Anterior cingulate cortex (tissue), 58 donors: ENCODE results near the gene CRY2.
A peak's percentile ranks its signal among the peaks of the same experiment; 100 is the strongest.
"Not testable (repeated sequence)": the region's sequence is repeated elsewhere in the genome, so short reads cannot be mapped to it uniquely, and the experiment has no call there.

Experiments
- DNase-seq, 58 donors: peaks; one replicate each; lab custom pipeline; 2025; lab: John Stamatoyannopoulos, UW

The CRY2 gene

DNA sequence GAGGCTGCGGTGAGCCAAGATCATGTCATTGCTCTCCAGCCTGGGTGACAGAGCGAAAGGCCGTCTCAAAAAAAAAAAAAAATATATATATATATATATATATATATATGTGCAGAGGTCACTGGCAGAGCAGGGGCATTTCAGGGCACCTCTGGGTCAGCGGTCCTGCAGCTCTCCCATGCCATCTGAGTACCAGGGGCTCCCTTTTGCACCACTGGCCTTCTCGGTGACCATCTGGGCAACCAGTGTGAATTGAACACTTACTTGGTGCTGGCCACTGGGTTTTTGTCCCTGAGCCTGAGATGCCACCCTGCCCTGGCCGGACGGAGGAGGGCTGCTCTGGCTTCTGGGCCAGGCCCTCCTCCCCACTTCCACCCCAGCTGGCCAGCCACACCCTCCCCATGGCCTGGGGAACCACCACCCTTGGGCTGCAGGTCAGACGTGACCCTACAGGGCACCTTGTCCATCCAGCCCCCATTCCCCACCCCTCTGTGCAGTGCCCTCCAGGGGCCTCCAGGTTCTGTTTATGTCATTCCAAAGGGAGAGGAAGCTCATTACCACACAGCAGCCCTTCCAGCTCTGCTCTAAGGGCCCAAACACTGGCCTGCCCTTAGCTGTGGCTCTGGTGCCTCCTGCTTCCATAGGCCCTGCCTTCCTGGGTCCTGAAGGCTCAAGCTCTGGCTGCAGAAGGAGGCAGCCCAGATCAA lies 48.4 kb downstream of the CRY2 start:
- DNase-seq, result no peak

DNA sequence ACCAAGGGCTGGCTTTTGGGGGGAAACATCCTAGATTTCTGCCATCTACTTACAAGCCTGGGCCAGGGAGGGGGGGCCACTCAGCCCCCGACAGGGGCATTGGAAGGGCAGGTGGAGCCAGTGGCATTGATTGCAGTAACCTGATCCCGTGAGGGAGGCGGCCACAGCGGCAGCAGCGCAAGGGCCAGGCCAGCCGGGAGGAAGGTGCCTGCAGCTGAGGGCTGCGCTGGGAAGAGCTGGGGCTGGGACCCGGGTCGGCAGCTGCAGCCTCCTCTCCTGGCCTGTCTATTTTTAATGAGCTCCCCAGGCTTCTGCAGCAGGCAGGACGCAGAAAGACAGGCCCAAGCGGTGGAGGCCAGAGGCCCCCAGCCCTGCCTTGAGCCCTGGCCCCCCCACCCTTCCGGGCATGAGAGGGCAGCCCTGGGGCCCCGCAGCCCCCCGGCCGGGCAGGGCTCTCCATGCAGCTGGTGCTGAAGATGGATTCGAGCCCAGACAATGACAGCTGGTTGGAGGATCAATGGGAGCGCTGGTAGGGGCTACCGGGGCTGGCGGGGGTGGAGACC lies 49.2 kb downstream of the CRY2 start:
- DNase-seq, result peak in 16 of 58 donors; percentile 16 to 53 (median 38)

DNA sequence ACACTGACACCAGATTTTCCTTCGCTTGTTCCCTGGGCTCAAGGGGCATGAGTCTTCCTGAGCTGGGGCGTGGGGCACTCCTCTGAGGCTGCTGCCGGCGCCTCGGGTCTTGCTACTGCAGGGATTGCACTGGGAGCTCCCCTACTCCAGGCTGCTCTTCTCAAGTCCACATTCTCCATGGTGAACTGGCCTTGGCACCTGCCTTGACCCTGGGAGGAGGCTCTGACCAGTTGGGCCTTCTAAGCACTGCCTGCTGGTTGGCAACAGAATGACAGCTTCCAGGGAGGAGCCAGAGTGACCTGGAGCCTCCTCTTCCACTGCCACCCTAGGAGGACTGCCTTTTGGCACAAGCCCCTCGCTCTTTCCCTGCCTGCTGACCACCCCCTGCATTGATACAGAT lies 50.3 kb downstream of the CRY2 start:
- no peak for DNase-seq

DNA sequence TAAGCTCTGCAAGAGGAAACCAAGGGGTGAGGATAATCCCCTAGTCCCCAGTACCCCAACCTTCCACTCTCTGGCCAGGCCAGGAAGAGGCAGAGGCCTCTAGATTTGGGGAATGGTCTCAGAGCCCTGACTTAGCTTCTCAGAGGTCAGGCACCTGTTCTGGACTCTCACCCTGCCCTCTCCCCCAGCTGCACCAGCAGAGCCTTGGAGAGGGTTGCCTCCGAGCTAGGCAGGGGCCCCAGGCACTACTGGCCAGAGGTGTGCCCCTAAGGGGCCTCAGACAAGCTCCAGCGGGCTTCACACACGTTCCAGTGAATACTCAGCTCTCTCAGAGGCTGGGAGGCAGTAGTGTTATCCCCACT lies 51.8 kb downstream of the CRY2 start:
- DNase-seq, result no peak

DNA sequence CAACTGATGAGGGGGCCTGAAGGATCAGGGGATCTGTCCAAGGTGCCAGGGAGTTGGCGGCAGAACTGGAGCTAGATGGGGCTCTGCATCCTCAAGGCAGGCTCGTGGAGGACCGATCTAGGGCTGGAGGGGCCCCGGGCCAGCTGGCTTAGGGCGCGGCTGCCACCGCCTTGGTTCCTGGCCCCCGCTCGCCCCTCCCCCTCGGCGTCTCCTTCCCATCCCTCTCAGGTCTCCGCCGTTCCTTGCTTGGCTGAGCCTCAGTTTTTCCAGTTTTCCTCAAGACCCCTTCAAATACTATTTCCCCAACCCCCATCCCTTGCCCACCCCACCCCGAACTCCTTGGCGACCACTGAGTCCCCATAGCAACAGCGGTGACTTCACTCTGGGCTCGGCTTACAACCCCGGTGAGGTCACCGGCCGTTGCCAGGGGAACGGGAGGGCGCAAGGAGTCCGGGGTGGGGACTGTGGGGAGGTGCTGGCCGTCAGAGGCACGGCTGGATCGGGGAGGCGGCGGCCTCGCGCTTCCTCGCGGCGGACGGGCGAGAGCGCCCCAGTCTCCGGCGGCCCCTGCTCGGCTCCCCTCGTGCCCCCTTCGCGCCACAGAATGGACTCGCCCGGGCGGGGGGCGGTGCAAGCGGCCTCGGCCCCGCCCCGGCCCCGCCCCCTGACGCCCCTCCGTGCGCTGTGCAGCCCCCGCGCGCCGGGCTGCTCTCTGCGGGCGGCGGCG lies 52.3 kb downstream of the CRY2 start:
- DNase-seq, result peak; percentile 43 to 95 (median 87)

DNA sequence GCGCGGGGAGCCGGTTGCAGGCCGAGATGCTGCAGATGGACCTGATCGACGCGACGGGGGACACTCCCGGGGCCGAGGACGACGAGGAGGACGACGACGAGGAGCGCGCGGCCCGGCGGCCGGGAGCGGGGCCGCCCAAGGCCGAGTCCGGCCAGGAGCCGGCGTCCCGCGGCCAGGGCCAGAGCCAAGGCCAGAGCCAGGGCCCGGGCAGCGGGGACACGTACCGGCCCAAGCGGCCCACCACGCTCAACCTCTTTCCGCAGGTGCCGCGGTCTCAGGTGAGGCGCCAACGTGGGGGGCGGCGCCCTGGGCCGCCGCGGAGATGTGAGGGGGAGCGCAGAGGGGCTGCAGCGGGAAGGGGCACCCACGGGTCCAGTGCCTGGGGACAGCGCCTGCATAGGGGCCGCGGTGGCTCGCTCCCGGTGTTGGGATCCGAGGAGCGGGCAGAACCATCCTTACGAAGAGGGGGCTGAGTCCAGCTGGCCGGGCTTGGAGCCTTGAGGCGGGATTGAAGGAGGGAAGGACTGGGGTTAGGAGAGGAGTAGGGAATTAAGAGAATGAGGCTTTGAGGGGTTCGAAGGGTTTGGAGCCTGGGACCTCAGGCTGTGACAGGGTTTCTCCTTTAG lies 53.0 kb downstream of the CRY2 start:
- not testable (repeated sequence) for DNase-seq

DNA sequence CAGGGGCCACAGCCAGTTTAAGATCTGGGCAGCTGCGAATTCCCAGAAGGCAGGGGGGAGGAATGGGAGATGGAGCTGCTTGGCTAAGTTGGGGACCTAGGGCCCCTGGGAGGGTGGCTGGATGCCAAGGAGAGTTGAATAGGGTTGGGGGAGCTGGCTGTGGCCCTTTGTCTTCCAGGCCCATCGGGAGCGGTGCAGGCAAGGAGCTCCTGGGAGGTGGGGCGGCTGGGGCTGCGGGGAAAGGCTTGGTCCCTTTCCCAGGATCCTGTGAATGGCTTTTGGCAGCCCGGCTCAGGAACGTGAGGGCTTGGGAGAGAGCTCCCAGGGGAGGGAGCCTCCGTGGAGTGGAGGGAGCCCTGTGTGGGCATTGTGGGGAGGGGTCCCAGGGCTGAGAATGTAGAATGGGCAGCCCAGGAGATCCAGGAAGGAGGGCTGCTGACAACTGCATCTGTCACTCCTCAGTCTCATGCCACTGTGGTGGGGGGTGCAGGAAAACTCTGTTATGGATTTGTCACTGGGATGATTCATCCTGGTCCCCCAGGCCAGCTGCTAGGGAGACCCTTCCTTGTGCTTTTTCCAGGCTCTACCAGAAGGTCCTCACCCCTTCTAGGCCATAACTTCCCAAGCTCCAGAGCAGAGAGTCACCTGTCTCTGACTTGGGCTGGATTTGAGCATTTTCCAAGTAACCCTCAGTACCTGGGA lies 53.8 kb downstream of the CRY2 start:
- peak in 51 of 58 donors; percentile 31 to 87 (median 68) for DNase-seq

DNA sequence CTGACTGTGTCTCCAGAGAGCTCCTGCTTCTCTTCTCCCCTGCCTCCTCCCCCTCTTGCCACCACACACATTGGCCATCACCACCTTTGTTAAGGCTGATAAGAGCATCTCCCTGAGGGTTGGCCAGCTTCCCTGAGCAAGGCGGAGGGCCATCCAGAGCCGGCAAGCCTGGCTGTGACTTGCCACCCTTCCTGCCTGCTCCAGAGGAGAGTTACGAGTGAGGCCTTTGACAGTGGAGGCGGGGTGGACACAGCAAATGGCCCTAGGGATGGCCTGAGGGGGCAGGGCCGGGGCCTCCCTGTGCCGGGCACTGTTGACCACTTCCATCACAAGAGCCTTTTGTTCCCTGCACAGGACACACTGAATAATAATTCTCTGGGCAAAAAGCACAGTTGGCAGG lies 54.4 kb downstream of the CRY2 start:
- peak in 50 of 58 donors; percentile 17 to 92 (median 75) for DNase-seq

DNA sequence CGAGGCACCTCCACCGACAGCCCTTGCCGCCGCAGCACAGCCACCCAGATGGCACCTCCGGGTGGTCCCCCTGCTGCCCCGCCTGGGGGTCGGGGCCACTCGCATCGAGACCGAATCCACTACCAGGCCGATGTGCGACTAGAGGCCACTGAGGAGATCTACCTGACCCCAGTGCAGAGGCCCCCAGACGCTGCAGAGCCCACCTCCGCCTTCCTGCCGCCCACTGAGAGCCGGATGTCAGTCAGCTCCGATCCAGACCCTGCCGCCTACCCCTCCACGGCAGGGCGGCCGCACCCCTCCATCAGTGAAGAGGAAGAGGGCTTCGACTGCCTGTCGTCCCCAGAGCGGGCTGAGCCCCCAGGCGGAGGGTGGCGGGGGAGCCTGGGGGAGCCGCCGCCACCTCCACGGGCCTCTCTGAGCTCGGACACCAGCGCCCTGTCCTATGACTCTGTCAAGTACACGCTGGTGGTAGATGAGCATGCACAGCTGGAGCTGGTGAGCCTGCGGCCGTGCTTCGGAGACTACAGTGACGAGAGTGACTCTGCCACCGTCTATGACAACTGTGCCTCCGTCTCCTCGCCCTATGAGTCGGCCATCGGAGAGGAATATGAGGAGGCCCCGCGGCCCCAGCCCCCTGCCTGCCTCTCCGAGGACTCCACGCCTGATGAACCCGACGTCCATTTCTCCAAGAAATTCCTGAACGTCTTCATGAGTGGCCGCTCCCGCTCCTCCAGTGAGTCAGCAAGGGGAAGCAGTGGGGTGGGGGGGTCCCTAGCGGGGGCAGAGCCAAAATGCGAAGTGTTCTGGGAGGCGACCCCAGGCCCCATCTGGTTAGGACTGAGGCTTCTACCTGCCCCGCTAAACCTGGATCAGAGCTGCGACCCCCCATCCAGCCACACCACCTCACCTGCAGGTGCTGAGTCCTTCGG lies 55.4 kb downstream of the CRY2 start:
- no peak for DNase-seq

DNA sequence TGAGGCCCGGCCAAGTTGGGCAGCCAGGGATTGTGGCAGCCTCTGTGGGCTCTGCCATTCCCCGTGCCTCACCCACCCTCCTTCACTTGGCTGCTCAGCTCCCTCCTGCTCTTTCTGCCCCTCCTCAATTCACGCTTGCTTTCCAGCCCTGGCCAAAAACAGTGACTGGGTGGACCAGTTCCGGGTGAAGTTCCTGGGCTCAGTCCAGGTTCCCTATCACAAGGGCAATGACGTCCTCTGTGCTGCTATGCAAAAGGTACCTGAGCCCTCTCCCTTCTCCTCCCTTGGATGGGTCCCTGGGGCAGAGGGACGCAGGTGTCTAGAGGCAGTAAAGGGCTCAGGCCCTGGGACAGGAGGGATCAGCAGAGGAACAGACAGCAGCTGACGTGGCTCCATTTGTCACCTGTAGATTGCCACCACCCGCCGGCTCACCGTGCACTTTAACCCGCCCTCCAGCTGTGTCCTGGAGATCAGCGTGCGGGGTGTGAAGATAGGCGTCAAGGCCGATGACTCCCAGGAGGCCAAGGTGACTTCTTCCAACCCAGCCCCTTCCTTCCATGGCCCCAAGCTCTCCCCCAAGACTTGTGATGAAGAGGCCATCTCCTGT lies 57.1 kb downstream of the CRY2 start:
- no peak for DNase-seq

DNA sequence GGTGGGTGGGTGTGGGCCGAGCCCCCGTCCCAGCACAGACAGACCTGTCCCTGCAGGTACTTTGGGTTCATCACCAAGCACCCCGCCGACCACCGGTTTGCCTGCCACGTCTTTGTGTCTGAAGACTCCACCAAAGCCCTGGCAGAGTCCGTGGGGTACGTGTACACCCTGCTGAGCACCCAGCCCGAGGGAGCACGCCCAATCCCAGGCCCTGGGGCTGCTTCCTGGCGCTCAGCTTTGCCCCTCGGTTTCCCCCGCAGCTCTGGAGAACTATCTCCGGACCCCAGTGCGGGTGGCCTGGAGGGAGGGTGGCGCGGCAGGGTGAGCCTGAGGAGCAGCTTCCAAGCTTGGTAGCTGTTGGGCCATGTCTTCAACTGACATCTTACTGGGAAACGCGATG lies 57.8 kb downstream of the CRY2 start:
- no peak for DNase-seq

DNA sequence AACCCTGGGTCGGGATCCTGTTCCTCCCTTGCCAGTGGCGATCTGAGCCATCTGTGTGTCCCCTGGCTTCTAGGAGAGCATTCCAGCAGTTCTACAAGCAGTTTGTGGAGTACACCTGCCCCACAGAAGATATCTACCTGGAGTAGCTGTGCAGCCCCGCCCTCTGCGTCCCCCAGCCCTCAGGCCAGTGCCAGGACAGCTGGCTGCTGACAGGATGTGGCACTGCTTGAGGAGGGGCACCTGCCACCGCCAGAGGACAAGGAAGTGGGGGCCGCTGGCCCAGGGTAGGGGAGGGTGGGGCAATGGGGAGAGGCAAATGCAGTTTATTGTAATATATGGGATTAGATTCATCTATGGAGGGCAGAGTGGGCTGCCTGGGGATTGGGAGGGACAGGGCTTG lies 58.3 kb downstream of the CRY2 start:
- DNase-seq, result not testable (repeated sequence)

DNA sequence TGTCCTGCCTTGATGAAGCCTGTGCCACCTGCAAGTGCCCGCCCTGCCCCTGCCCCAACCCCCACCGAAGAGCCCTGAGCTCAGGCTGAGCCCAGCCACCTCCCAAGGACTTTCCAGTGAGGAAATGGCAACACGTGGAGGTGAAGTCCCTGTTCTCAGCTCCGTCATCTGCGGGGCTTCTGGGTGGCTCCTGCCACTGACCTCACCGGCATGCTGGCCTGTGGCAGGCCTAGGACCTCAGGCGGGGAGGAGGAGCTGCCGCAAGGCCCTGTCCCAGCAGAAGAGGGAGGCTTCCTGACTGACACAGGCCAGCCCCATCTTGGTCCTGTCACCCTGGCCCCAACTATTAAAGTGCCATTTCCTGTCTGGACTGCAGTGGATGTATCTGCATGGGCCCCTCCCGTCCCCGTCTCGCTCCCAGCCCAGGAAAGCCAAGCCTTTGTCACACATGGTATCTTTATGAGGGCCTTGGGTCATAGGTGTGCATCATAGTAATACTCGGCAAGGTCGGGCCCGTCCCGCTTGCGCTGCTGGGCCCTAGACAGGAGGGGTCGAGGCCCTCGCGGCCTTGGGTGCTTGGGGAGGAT lies 58.9 kb downstream of the CRY2 start:
- peak in 1 of 58 donors; percentile 24 for DNase-seq

DNA sequence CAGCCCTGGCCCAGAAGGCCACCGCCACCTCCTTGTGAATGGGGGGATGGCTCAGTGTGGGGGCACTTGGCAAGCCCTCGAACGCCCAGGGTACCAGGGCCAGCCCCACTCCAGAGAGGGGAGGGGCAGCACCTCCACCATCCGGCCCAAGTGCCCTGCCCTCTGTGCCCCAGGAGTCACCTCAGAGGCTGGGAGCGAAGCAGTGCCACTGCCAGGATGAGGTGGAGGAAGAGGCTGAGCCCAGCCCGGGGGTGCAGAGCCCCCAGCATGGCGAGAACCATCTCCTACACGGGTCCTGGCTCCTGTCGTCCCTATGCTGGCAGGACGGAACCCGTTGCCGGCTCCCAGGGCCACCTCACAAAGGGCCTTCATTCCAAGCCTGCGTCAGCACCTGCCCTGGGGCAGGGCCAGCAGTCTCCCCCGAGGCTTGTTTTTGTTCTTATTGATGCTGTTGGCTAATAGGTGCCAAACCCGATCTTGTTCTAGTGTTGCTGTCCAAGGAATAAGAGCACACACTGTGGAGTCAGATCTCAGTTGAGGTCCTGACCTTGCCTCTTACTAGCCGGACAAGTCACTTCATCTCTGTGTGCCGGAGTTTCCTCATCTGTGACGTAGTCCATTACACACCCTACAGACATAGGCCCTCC lies 59.8 kb downstream of the CRY2 start, which contains the start of gene FREY1:
Gene FREY1, minus strand, starts transcription at position 307 of the 647 bp plus-strand sequence. Its CDS starts 26 bp downstream, at position 281.
- peak in 8 of 58 donors; percentile 27 to 44 (median 34) for DNase-seq

DNA sequence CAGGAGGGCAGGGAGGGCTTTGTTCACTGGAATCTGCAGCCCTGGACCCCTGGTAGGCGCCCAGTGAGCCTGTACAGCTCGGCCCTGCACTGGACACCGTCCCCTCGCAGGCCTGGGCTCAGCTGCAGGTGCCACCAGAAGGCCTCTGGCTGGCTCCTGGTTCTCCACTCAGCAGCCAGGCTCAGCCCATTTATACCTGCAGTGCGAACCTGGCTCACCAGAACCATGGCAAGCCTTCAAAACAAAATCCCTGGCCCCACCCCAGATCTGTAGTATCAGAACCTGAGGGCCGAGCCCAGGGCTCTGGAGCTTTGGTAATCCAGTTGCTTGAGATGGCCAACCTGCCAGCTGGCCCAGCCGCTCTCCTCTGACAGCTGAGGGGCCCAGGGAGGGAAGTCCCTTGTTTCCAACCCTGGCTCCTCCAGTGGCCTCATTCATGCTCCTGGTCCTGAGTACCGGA lies 60.7 kb downstream of the CRY2 start:
- peak in 20 of 58 donors; percentile 19 to 59 (median 34) for DNase-seq

DNA sequence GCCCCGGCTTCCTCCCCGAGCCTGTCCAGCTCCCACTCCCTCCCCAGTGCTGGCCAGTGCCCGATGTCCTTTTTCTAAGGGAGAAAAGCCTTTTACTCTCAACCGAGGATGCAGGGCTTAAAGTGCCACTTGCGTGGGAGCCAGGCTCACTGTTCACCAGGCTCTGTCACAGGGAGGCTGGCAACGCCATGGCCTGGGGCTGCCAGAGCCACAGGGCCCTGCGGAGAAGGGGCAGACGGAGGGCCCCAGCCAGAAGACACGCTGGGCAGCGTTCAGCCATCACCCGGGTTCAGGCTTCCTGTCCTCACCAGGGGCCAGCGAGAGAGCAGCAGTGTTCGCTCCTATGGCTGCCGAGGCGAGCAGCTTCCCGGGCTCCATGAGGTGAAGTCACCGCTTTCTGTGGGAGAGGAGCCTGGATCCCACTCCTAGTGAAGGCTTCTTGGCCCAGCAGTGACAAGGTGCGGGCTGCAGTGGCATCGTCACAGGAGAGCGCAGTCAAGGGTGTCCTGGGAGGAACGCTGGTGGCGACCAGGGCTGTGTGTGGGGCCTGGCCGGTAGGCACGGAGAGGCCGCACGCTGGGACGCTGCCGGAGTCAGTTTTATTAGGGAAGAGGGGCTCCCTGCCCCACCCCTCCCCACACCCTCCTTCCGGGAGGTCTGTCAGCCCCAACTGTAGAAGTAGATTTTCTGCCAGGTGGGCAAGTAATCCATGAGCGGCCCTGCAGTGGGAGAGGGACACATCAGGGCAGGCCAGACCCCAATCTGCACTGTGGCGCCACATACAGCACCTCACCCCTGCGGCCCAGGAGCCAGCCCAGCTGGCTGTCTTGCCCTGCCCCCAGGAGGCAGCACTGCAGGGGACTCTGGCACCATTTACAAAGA lies 62.6 kb downstream of the CRY2 start:
- DNase-seq, result peak in 18 of 58 donors; percentile 15 to 69 (median 32)

DNA sequence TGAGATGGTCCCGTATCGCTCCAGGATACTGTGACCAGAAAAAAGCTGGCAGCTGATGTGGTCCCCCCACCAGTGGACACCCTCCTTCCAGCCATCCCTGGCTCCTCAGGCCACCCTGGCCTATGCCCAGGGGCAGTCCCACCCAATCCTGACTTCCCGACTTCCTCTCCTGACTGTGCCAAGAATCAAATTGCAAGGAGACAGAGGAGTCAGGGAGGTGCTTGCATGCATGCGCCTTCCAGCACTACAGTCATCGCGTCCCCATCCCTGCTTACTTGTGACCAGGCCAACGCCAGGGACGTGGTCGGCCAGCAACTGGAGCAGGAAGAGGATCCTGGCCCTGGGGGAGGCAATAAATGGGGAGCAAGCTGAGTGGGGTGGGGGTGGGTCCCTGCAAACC lies 63.3 kb downstream of the CRY2 start:
- DNase-seq, result no peak
